K562 (cell line): Measurements from ENCODE around the gene ZNF668. TPM values are rescaled to one million over a fixed set of nuclear protein-coding genes. Genes with fewer than 3 reads are reported as not detected.
A peak's percentile ranks its signal among the peaks of the same experiment; 100 is the strongest.

ENCODE experiments used
- ATF1 ChIP-seq, 2 experiments: fragments of 450-650 bp in 1 of 2; IDR thresholded peaks; 2 replicates each; pipeline ENCODE4 v1.6.1; 2016; ENCODE audit warnings: missing compliant biosample characterization in 1 of 2, missing genetic modification characterization in 1 of 2
- BRF1 ChIP-seq: IDR thresholded peaks from 3 replicates; pipeline ENCODE4 v1.6.1; 2011; ENCODE audit warnings: borderline replicate concordance, mild to moderate bottlenecking; ENCODE audit not compliant: insufficient read length; ENCODE audit errors: extremely low read depth
- EP400 ChIP-seq: fragments of 450-650 bp; IDR thresholded peaks from 2 replicates; pipeline ENCODE4 v1.6.1; 2017; ENCODE audit warnings: antibody characterized with exemption, mild to moderate bottlenecking, moderate library complexity
- MAX ChIP-seq: sonication (generic); formaldehyde crosslinking; IDR thresholded peaks from 2 replicates; pipeline ENCODE4 v1.9.0; 2022; ENCODE audit warnings: mild to moderate bottlenecking, missing genetic modification reagents
- PCBP1 ChIP-seq: fragments of 200-400 bp; formaldehyde crosslinking; IDR thresholded peaks from 2 replicates; pipeline ENCODE4 v1.6.1; 2018; ENCODE audit warnings: mild to moderate bottlenecking, low read depth, low read length; ENCODE audit not compliant: poor library complexity, severe bottlenecking
- POLR2AphosphoS2 ChIP-seq: IDR thresholded peaks from 2 replicates; pipeline ENCODE4 v1.6.1; 2012; ENCODE audit warnings: low read length, improper control_type of control experiment
- SMARCE1 ChIP-seq: fragments of 450-650 bp; IDR thresholded peaks from 2 replicates; pipeline ENCODE4 v1.7.1; 2016; ENCODE audit warnings: mild to moderate bottlenecking
- ZNF395 ChIP-seq: fragments of 200-800 bp; sonication (Bioruptor generic); IDR thresholded peaks from 2 replicates; pipeline ENCODE4 v1.6.1; 2017; ENCODE audit warnings: missing genetic modification characterization, missing compliant biosample characterization
- ZNF512 ChIP-seq: IDR thresholded peaks from 2 replicates; pipeline ENCODE4 v1.6.1; 2016; ENCODE audit warnings: missing genetic modification characterization, missing compliant biosample characterization
- polyA plus RNA-seq, 8 experiments: library from polyadenylated mRNA; depleted of rRNA in 4 of 8; stranded (reverse) in 5 of 8; unstranded in 3 of 8; fragments of >200 nt; fragmentation: Nextera tagmentation in 2 of 8; fragmentation: Illumina TruSeq in 1 of 8; extraction: Ambion mirVana in 2 of 8; extraction: Trizol in 1 of 8; gene quantifications; 2 replicates each; pipeline versions ENCODE4 v1.2.1 to v1.2.3, GENCODE V29; 2011 to 2014; ENCODE audit warnings: inconsistent platforms in 1 of 8, missing spikeins in 1 of 8
- total RNA-seq, 7 experiments: library from RNA; depleted of rRNA in 6 of 7; stranded (reverse); fragments of >200 nt in 6 of 7; fragmentation: Illumina TruSeq in 2 of 7; extraction: Trizol in 2 of 7; gene quantifications; 2 replicates each; pipeline versions ENCODE4 v1.2.1 to v1.2.3, GENCODE V29; 2011 to 2021; ENCODE audit warnings: low replicate concordance in 1 of 7

Gene ZNF668
- total and polyA plus RNA-seq, 9 of the 15 experiments (the other 6 are each of a cell fraction or from before 2014, with no cell fraction given): 0.04 to 15.3 (median 3.8) TPM; not detected in 1

- TF ChIP-seq POLR2AphosphoS2 (no peak), ZNF512 (tag) (no peak), ATF1 (CRISPR knock-in tag; IDR thresholded peaks at IDR 0.05) (no peak), ATF1 (tag; IDR thresholded peaks at IDR 0.05) (no peak), SMARCE1 (0 out of 2 replicates have a peak, but pooled peaks have one; percentile 21), MAX (CRISPR knock-in tag) (no peak), ZNF395 (CRISPR knock-in tag) (no peak), BRF1 (no peak), PCBP1 (no peak), EP400 (no peak)
Measured at GRCh38 chr16:31074814-31075183, 759 bp upstream of the ZNF668 start (continued).
